Stomach (tissue), 9 donors: ENCODE measurements around the gene GAL3ST2. TPM values are rescaled to one million over a fixed set of nuclear protein-coding genes. Genes with fewer than 3 reads are reported as not detected.
A peak's percentile ranks its signal among the peaks of the same experiment; 100 is the strongest.
"Not testable (repeated sequence)": the region's sequence is repeated elsewhere in the genome, so short reads cannot be mapped to it uniquely, and the experiment has no call there.

Source experiments
- DNase-seq, 2 donors: peaks; one replicate each; pipeline versions ENCODE4 v3.0.0 to v3.0.0-alpha.2; 2013 to 2019
- H3K27ac ChIP-seq, 5 donors: fragments of 200-600 bp in 4 of 5; sonication (generic) in 4 of 5; one replicate each; pipeline ENCODE4 v1.5.1; 2013 to 2019; ENCODE audit warnings: mild to moderate bottlenecking in 1 of 5, moderate library complexity in 1 of 5
- H3K27me3 ChIP-seq, 3 donors: fragments of 200-600 bp; sonication (generic); one replicate each; pipeline ENCODE4 v1.5.1; 2017 to 2019; ENCODE audit warnings: mixed run types in 1 of 3
- H3K36me3 ChIP-seq, 4 donors: fragments of 200-600 bp; sonication (generic); 1 replicate in 3 of 4; 2 replicates in 1 of 4; pipeline ENCODE4 v1.5.1; 2016 to 2019
- H3K4me1 ChIP-seq, 4 donors: fragments of 200-600 bp; sonication (generic); one replicate each; pipeline ENCODE4 v1.5.1; 2016 to 2019
- H3K4me3 ChIP-seq, 4 donors: fragments of 200-600 bp; sonication (generic) in 3 of 4; one replicate each; pipeline ENCODE4 v1.5.1; 2016 to 2019; ENCODE audit warnings: mild to moderate bottlenecking in 1 of 4
- H3K9me3 ChIP-seq, 4 donors: fragments of 200-600 bp; sonication (generic); one replicate each; pipeline ENCODE4 v1.5.1; 2016 to 2019
- EP300 ChIP-seq: sonication (generic); formaldehyde crosslinking; IDR thresholded peaks from one replicate; pipeline ENCODE4 v1.6.1; 2017; ENCODE audit warnings: antibody characterized with exemption
- POLR2A ChIP-seq, 4 donors: fragments of 450-650 bp; IDR thresholded peaks; one replicate each; pipeline ENCODE4 v1.6.1; 2016; ENCODE audit warnings: antibody characterized with exemption in 4 of 4, control low read depth in 2 of 4, mild to moderate bottlenecking in 1 of 4, moderate library complexity in 1 of 4
- POLR2AphosphoS5 ChIP-seq, 3 donors: sonication (generic); formaldehyde crosslinking; IDR thresholded peaks; one replicate each; pipeline ENCODE4 v1.6.1; 2016; ENCODE audit warnings: antibody characterized with exemption in 3 of 3
- WGBS, 5 donors: extraction: QIAGEN DNeasy Blood & Tissue Kit in 3 of 5; methylation state at CpG; one replicate each; pipeline versions ENCODE4 v1.1.5 to v1.1.7; 2013 to 2018; 5-methylcytosine and 5-hydroxymethylcytosine counted together
- intact Hi-C: fragments of 100-400 bp; cut with DNase I; formaldehyde crosslinking; loops from one replicate; pipeline ENCODE4 v1.15.1; 2023; ENCODE audit warnings: low total_unique reads
- polyA plus RNA-seq, 3 donors: library from polyadenylated mRNA; stranded (reverse); fragments of 200-250 nt; gene quantifications; one replicate each; pipeline ENCODE4 v1.2.3, GENCODE V29; 2013
- total RNA-seq, 5 donors: library from RNA; depleted of rRNA; stranded (reverse); fragments of >200 nt; gene quantifications; one replicate each; pipeline versions ENCODE4 v1.1.0 to v1.2.3, GENCODE V29; 2014 to 2016
- TF ChIP-seq, protein P1 (sequence below), 7 experiments: fragments of 450-650 bp in 4 of 7; fragments of 200-600 bp in 3 of 7; sonication (generic) in 3 of 7; IDR thresholded peaks; one replicate each; pipeline ENCODE4 v1.5.1; 2016 to 2019; ENCODE audit warnings: antibody characterized with exemption in 7 of 7, control low read depth in 2 of 7, mild to moderate bottlenecking in 1 of 7
- donor health status: healthy with polysubstance abuse.
- donor health status: Bipolar disorder and iron deficiency.
- donor health status: healthy.

The GAL3ST2 gene
- total and polyA plus RNA-seq, 8 donors: 311 TPM; not detected in 7

DNA sequence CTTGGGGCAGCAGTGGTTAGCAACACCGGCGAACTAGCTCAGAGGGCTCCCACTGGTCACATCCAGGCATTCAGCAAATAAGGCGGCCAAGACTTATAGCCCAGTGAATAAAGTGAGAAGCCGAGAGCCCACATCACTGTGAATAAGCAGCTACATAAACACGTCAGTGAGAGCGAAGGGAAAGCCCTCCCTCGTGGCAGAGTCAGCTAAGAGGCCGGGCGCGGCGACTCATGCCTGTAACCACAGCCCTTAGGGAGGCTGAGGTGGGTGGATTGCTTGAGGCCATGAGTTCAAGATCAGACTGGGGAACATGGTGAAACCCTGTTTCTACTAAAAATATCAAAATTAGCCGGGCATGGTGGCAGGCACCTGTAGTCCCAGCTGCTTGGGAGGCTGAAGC lies 37.0 kb upstream of the GAL3ST2 start:
- Histone ChIP-seq H3K27me3 (no peaks in the 10 kb centered on the region), H3K27ac (no peak overlapping the region), H3K9me3 (no peaks in the 10 kb centered on the region), H3K4me3 (no peak overlapping the region), H3K36me3 (peaks cover 13 to 34% (median 23%) of the 10 kb centered on the region in 4 donors), H3K4me1 (peaks cover 0 to 35% (median 10%) of the 10 kb centered on the region in 4 donors)
- intact Hi-C loops: no loop called here
- 88 to 94% (median 91%) methylated on average over 12 of the region's 12 CpGs for WGBS, 5 donors
- TF ChIP-seq, protein P1, sequence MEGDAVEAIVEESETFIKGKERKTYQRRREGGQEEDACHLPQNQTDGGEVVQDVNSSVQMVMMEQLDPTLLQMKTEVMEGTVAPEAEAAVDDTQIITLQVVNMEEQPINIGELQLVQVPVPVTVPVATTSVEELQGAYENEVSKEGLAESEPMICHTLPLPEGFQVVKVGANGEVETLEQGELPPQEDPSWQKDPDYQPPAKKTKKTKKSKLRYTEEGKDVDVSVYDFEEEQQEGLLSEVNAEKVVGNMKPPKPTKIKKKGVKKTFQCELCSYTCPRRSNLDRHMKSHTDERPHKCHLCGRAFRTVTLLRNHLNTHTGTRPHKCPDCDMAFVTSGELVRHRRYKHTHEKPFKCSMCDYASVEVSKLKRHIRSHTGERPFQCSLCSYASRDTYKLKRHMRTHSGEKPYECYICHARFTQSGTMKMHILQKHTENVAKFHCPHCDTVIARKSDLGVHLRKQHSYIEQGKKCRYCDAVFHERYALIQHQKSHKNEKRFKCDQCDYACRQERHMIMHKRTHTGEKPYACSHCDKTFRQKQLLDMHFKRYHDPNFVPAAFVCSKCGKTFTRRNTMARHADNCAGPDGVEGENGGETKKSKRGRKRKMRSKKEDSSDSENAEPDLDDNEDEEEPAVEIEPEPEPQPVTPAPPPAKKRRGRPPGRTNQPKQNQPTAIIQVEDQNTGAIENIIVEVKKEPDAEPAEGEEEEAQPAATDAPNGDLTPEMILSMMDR (IDR thresholded peaks at IDR 0.05): no peak
- TF ChIP-seq POLR2A (IDR thresholded peaks at IDR 0.05): no peak
- no peak for TF ChIP-seq POLR2AphosphoS5 (IDR thresholded peaks at IDR 0.05)
- no peak for TF ChIP-seq EP300
- no peak for DNase-seq

- TF ChIP-seq, protein P1 (IDR thresholded peaks at IDR 0.05): no peak
- TF ChIP-seq POLR2A (IDR thresholded peaks at IDR 0.05): no peak
- no peak for TF ChIP-seq POLR2AphosphoS5 (IDR thresholded peaks at IDR 0.05)
- TF ChIP-seq EP300: no peak
- intact Hi-C loops: no loop called here
- 58 to 86% (median 71%) methylated on average over 8 to 10 of the region's 10 CpGs for WGBS, 5 donors
- Histone ChIP-seq H3K36me3 (peaks cover 15 to 48% (median 36%) of the 10 kb centered on the region in 4 donors), H3K4me1 (peaks cover 0 to 28% (median 2%) of the 10 kb centered on the region in 4 donors), H3K27me3 (no peaks in the 10 kb centered on the region), H3K4me3 (no peak overlapping the region), H3K27ac (peak overlapping the region in 1 of 5 donors; percentile 15), H3K9me3 (no peaks in the 10 kb centered on the region)
- DNase-seq: no peak
These were observed 35.6 kb upstream of the GAL3ST2 start for GRCh38 chr2:241741016-241741415.

GRCh38 chr2:241742320-241742939 lies 34.2 kb upstream of the GAL3ST2 start:
- H3K4me1 ChIP-seq: peaks cover 0 to 25% (median 0%) of the 10 kb centered on the region in 4 donors
- 93 to 98% (median 98%) methylated on average over 22 to 28 of the region's 28 CpGs for WGBS, 5 donors
- no peaks in the 10 kb centered on the region for H3K27me3 ChIP-seq
- no peak overlapping the region for H3K27ac ChIP-seq
- peaks cover 15 to 62% (median 46%) of the 10 kb centered on the region in 4 donors for H3K36me3 ChIP-seq
- DNase-seq: no peak
- no peak overlapping the region for H3K4me3 ChIP-seq
- TF ChIP-seq EP300: no peak
- no peak for TF ChIP-seq POLR2A (IDR thresholded peaks at IDR 0.05)
- TF ChIP-seq, protein P1 (IDR thresholded peaks at IDR 0.05): no peak
- TF ChIP-seq POLR2AphosphoS5 (IDR thresholded peaks at IDR 0.05): no peak
- H3K9me3 ChIP-seq: no peaks in the 10 kb centered on the region
- intact Hi-C loops: no loop called here

DNA sequence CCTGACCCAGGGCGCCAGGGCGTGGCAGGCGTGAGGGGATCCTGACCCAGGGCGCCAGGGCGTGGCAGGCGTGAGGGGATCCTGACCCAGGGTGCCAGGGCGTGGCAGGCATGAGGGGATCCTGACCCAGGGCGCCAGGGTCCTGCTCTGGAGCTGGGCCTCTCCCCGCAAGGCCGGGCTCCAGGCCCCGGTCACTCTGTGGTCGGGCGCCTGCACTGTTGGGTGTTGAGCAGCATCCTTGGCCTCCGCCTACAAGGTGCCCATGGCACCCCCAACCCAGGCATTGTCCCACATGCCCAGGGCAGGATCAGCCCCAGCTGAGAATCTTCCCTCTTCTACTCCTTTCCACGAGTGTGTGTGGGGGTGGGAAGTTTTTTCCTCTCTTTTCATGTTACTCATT lies 33.6 kb upstream of the GAL3ST2 start:
- H3K27me3 ChIP-seq, H3K9me3 ChIP-seq, intact Hi-C loops, H3K27ac ChIP-seq, H3K4me3 ChIP-seq, DNase-seq: not testable (repeated sequence)
- Histone ChIP-seq H3K36me3 (peaks cover 15 to 67% (median 51%) of the 10 kb centered on the region in 4 donors), H3K4me1 (peaks cover 0 to 25% (median 0%) of the 10 kb centered on the region in 4 donors)
- 87 to 95% (median 93%) methylated on average over 11 to 15 of the region's 15 CpGs for WGBS, 5 donors

DNA sequence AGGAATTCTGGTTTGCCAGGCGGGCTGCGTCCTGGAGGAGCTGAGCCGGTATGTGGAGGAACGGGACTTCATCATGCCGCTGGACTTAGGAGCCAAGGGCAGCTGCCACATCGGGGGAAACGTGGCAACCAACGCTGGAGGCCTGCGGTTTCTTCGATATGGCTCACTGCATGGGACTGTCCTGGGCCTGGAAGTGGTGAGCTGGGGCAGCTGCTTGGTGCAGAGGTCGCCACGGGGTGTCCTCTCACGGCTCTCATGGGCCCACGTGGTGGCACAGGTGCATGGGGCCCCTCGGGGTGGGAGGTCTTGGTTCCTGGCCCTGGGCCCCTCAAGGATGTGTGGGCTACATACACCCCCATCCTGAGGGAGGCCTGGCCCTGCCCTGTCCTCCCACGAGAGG lies 33.0 kb upstream of the GAL3ST2 start:
- no peaks in the 10 kb centered on the region for H3K27me3 ChIP-seq
- peaks cover 15 to 69% (median 55%) of the 10 kb centered on the region in 4 donors for H3K36me3 ChIP-seq
- no peak overlapping the region for H3K4me3 ChIP-seq
- H3K27ac ChIP-seq: no peak overlapping the region
- TF ChIP-seq EP300: no peak
- TF ChIP-seq, protein P1 (IDR thresholded peaks at IDR 0.05): no peak
- TF ChIP-seq POLR2AphosphoS5 (IDR thresholded peaks at IDR 0.05): no peak
- TF ChIP-seq POLR2A (IDR thresholded peaks at IDR 0.05): no peak
- H3K4me1 ChIP-seq: peaks cover 0 to 25% (median 0%) of the 10 kb centered on the region in 4 donors
- H3K9me3 ChIP-seq: no peaks in the 10 kb centered on the region
- intact Hi-C loops: no loop called here
- DNase-seq: no peak
- WGBS, 5 donors: 88 to 96% (median 95%) methylated on average over 12 to 16 of the region's 16 CpGs
